Activated CD4-positive, alpha-beta T cell treated with anti-CD3 and anti-CD28 coated beads for 24 hours (primary cell): Measurements from ENCODE around the gene VSTM2L.

Experiments used
- DNase-seq, 2 donors: peaks; one replicate each; pipeline ENCODE4 v3.0.0-alpha.2; 2020; ENCODE audit warnings: low read depth in 2 of 2

Gene VSTM2L

GRCh38 chr20:37968841-37969401 is 66.0 kb downstream of the VSTM2L start:
- DNase-seq = no peak

- no peak for DNase-seq
Observed at GRCh38 chr20:37969949-37970855, 67.3 kb downstream of the VSTM2L start.

- no peak for DNase-seq
Observed at GRCh38 chr20:37970856-37971245, 67.9 kb downstream of the VSTM2L start.

- DNase-seq = no peak
Observed at GRCh38 chr20:37971561-37972127, 68.7 kb downstream of the VSTM2L start.

- no peak for DNase-seq
Observed at GRCh38 chr20:37972256-37973058, 69.5 kb downstream of the VSTM2L start.

- no peak for DNase-seq
Observed at GRCh38 chr20:37973059-37973910, 70.4 kb downstream of the VSTM2L start.

- DNase-seq = no peak
Observed at GRCh38 chr20:37976887-37977286, 74.0 kb downstream of the VSTM2L start.

GRCh38 chr20:37977338-37977737 is 74.4 kb downstream of the VSTM2L start:
- no peak for DNase-seq

- no peak for DNase-seq
Observed at GRCh38 chr20:37977786-37978185, 74.9 kb downstream of the VSTM2L start.

- DNase-seq = no peak
Observed at GRCh38 chr20:37979021-37979985, 76.4 kb downstream of the VSTM2L start.

- no peak for DNase-seq
Observed at GRCh38 chr20:37980383-37980782, 77.5 kb downstream of the VSTM2L start.

GRCh38 chr20:37980876-37981275 is 77.9 kb downstream of the VSTM2L start:
- no peak for DNase-seq

GRCh38 chr20:37981568-37981967 is 78.6 kb downstream of the VSTM2L start:
- DNase-seq = no peak

- no peak for DNase-seq
Observed at GRCh38 chr20:37983286-37983685, 80.4 kb downstream of the VSTM2L start.

- no peak for DNase-seq
Observed at GRCh38 chr20:37984018-37984785, 81.3 kb downstream of the VSTM2L start.

- no peak for DNase-seq
Observed at GRCh38 chr20:37986044-37986858, 83.3 kb downstream of the VSTM2L start.

GRCh38 chr20:37986873-37987601 is 84.1 kb downstream of the VSTM2L start:
- no peak for DNase-seq
